HEK293 (cell line): ENCODE results near the gene ASNSD1.
A peak's percentile ranks its signal among the peaks of the same experiment; 100 is the strongest.

ENCODE experiments used
- CTCF ChIA-PET: fragments of 350-600 bp; formaldehyde crosslinking; extraction: SDS; loops from one replicate; lab custom pipeline; 2021; ENCODE audit warnings: antibody characterized with exemption; lab: Yijun Ruan, JAX
- POLR2A ChIA-PET: fragments of 300-600 bp; formaldehyde crosslinking; extraction: SDS; loops from one replicate; lab custom pipeline; 2020; ENCODE audit warnings: antibody characterized with exemption, inconsistent platforms; lab: Yijun Ruan, JAX
- H3K27ac ChIP-seq: fragments of 200-500 bp; sonication (Bioruptor generic); 2 replicates; pipeline ENCODE4 v1.5.1; 2014; ENCODE audit warnings: low read depth, low read length, control low read depth, inconsistent platforms; ENCODE audit errors: extremely low read depth
- H3K36me3 ChIP-seq, 2 experiments: fragments of 200-500 bp in 1 of 2; sonication (Bioruptor generic) in 1 of 2; 1 replicate in 1 of 2; 2 replicates in 1 of 2; pipeline ENCODE4 v1.5.1; 2014 to 2017; ENCODE audit warnings: inconsistent platforms in 2 of 2, low read length in 2 of 2; ENCODE audit not compliant: control insufficient read depth in 2 of 2, insufficient read depth in 1 of 2
- H3K4me1 ChIP-seq: fragments of 200-500 bp; sonication (Bioruptor generic); 2 replicates; pipeline ENCODE4 v1.5.1; 2014; ENCODE audit warnings: mild to moderate bottlenecking, low read length, inconsistent platforms; ENCODE audit not compliant: control insufficient read depth, insufficient read depth
- H3K4me3 ChIP-seq: 2 replicates; pipeline ENCODE4 v1.5.1; 2011; ENCODE audit warnings: low read depth, mild to moderate bottlenecking, control low read depth, low read length, moderate library complexity
- H3K9me3 ChIP-seq: fragments of 200-500 bp; sonication (Bioruptor generic); 2 replicates; pipeline ENCODE4 v1.5.1; 2014; ENCODE audit warnings: low read depth, low read length, inconsistent platforms; ENCODE audit not compliant: control insufficient read depth, insufficient read depth
- HOXD13 ChIP-seq: sonication (generic); formaldehyde crosslinking; IDR thresholded peaks from 2 replicates; pipeline ENCODE4 v1.8.0; 2022; ENCODE audit warnings: missing genetic modification reagents, borderline replicate concordance
- IKZF3 ChIP-seq: fragments of 450-650 bp; IDR thresholded peaks from 2 replicates; pipeline ENCODE4 v1.5.0; 2018; ENCODE audit warnings: missing biosample characterization, mild to moderate bottlenecking, missing genetic modification characterization, moderate library complexity
- KLF16 ChIP-seq: fragments of 450-650 bp; formaldehyde crosslinking; IDR thresholded peaks from 2 replicates; pipeline ENCODE4 v1.5.1; 2017; ENCODE audit warnings: missing biosample characterization, missing genetic modification characterization
- SETDB1 ChIP-seq: IDR thresholded peaks from one replicate; pipeline ENCODE4 v1.6.1; 2017; ENCODE audit warnings: mild to moderate bottlenecking, low read length, moderate library complexity, mixed read lengths; ENCODE audit not compliant: insufficient read length
- TCF7L2 ChIP-seq: IDR thresholded peaks from 2 replicates; pipeline ENCODE4 v1.6.1; 2011; ENCODE audit warnings: low read depth, mild to moderate bottlenecking, inconsistent platforms, low read length, moderate library complexity, borderline replicate concordance
- ZBTB48 ChIP-seq: fragments of 450-650 bp; formaldehyde crosslinking; IDR thresholded peaks from 2 replicates; pipeline ENCODE4 v1.5.1; 2016; ENCODE audit warnings: missing biosample characterization, missing genetic modification characterization
- ZNF184 ChIP-seq: fragments of 450-650 bp; IDR thresholded peaks from 2 replicates; pipeline ENCODE4 v1.5.1; 2018; ENCODE audit warnings: missing biosample characterization, mild to moderate bottlenecking, missing genetic modification characterization
- ZNF23 ChIP-seq: fragments of 450-650 bp; formaldehyde crosslinking; IDR thresholded peaks from 2 replicates; pipeline ENCODE4 v1.5.1; 2016; ENCODE audit warnings: missing biosample characterization, missing genetic modification characterization, borderline replicate concordance
- ZNF335 ChIP-seq: fragments of 450-650 bp; formaldehyde crosslinking; conservative IDR thresholded peaks from 2 replicates; pipeline ENCODE4 v1.5.1; 2016; ENCODE audit warnings: missing biosample characterization, missing genetic modification characterization
- ZNF433 ChIP-seq: fragments of 450-650 bp; formaldehyde crosslinking; IDR thresholded peaks from 2 replicates; pipeline ENCODE4 v1.5.1; 2016; ENCODE audit warnings: missing biosample characterization, missing genetic modification characterization, low read depth
- ZNF510 ChIP-seq: fragments of 450-650 bp; formaldehyde crosslinking; IDR thresholded peaks from 2 replicates; pipeline ENCODE4 v1.5.1; 2018; ENCODE audit warnings: mild to moderate bottlenecking, missing genetic modification characterization, missing biosample characterization; ENCODE audit not compliant: insufficient replicate concordance
- ZNF548 ChIP-seq: fragments of 450-650 bp; formaldehyde crosslinking; IDR thresholded peaks from 2 replicates; pipeline ENCODE4 v1.5.1; 2016; ENCODE audit warnings: missing biosample characterization, missing genetic modification characterization
- ZNF561 ChIP-seq: fragments of 450-650 bp; IDR thresholded peaks from 2 replicates; pipeline ENCODE4 v1.5.1; 2018; ENCODE audit warnings: missing biosample characterization, missing genetic modification characterization, borderline replicate concordance
- ZNF610 ChIP-seq: fragments of 450-650 bp; formaldehyde crosslinking; IDR thresholded peaks from 2 replicates; pipeline ENCODE4 v1.5.1; 2016; ENCODE audit warnings: missing biosample characterization, missing genetic modification characterization, borderline replicate concordance
- ZXDB ChIP-seq: fragments of 450-650 bp; formaldehyde crosslinking; IDR thresholded peaks from 2 replicates; pipeline ENCODE4 v1.5.1; 2016; ENCODE audit warnings: missing biosample characterization, missing genetic modification characterization
- TF ChIP-seq, protein P1 (sequence below): fragments of 450-650 bp; IDR thresholded peaks from 2 replicates; pipeline ENCODE4 v1.5.1; 2018; ENCODE audit warnings: missing biosample characterization, mild to moderate bottlenecking, missing genetic modification characterization
- TF ChIP-seq, protein P2 (sequence below): fragments of 450-650 bp; formaldehyde crosslinking; optimal IDR thresholded peaks from 2 replicates; pipeline ENCODE3; 2016; ENCODE audit warnings: missing biosample characterization, mild to moderate bottlenecking, missing genetic modification characterization
- TF ChIP-seq, protein P3 (sequence below): fragments of 450-650 bp; formaldehyde crosslinking; IDR thresholded peaks from 2 replicates; pipeline ENCODE4 v1.5.1; 2016; ENCODE audit warnings: missing biosample characterization, missing genetic modification characterization

ASNSD1 gene

DNA sequence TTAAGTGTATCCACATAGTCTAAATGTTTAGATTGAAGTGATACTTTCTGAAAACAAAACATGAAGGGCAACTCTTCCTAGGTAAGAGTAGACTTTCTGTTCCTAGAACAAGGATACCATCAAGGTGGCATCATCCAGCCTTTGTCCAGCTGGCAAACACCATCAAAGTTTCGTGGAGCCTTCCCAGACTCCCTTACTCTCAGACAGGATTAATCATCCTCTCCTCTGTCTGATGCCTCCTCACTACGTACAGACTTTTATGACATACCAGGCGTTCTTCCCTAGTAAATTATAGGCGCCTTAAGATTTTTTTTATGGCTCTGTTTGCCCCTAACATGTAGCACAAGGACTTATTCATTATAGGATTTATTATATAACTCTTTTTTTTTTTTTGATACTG is 29.4 kb upstream of the ASNSD1 start:
- ChIA-PET POLR2A (interaction anchor here (0.7 to 0.8 kb wide), 2 partner anchors 9 to 1678 kb away, joined by 3 read pairs; no protein-coding TSS in a partner anchor), CTCF (interaction anchor here (1.2 kb wide), 1 partner anchor 36 kb away, joined by 3 read pairs; no protein-coding TSS in a partner anchor)
- TF ChIP-seq ZNF561 (tag by site-specific recombination) (no peak), ZBTB48 (tag by site-specific recombination) (peak; percentile 64; the same call in 1 of the 2 replicates)

GRCh38 chr2:189633392-189633811 is 27.9 kb upstream of the ASNSD1 start:
- H3K27ac ChIP-seq = no peak overlapping the region
- ChIA-PET POLR2A (no interaction called here), CTCF (no interaction called here)
- no peaks in the 10 kb centered on the region for H3K36me3 ChIP-seq
- no peaks in the 10 kb centered on the region for H3K9me3 ChIP-seq
- no peak overlapping the region for H3K4me3 ChIP-seq
- TF ChIP-seq ZNF610 (tag by site-specific recombination) (peak; percentile 97), KLF16 (no peak)
- H3K4me1 ChIP-seq = peaks cover 8% of the 10 kb centered on the region

More for the DNA sequence above, 29.4 kb upstream of the ASNSD1 start:
- H3K4me1 ChIP-seq = peaks cover 7% of the 10 kb centered on the region
- no peaks in the 10 kb centered on the region for H3K36me3 ChIP-seq
- no peaks in the 10 kb centered on the region for H3K9me3 ChIP-seq
- no peak overlapping the region for H3K27ac ChIP-seq
- no peak overlapping the region for H3K4me3 ChIP-seq

DNA sequence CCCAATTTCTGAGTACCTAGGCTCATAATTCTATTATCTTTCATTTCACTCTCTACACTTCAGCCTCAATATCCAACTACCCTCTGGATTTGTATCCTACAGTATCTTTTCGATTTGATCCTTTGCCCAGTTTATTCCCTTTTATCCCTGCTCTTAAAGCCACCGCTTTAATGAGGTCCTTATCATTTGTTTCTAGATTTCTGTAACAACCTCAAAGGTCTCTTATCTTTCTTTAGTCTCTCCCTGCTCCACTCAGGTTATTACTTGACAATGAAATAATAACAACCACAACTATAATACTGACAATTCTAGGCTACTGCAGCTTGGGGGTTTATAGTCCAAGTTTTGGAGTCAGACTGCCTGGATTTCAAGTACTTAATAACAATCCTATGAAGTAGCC is 25.9 kb upstream of the ASNSD1 start:
- peak; percentile 73; the same call in 1 of the 2 replicates for TF ChIP-seq TCF7L2
- TF ChIP-seq, protein P1, sequence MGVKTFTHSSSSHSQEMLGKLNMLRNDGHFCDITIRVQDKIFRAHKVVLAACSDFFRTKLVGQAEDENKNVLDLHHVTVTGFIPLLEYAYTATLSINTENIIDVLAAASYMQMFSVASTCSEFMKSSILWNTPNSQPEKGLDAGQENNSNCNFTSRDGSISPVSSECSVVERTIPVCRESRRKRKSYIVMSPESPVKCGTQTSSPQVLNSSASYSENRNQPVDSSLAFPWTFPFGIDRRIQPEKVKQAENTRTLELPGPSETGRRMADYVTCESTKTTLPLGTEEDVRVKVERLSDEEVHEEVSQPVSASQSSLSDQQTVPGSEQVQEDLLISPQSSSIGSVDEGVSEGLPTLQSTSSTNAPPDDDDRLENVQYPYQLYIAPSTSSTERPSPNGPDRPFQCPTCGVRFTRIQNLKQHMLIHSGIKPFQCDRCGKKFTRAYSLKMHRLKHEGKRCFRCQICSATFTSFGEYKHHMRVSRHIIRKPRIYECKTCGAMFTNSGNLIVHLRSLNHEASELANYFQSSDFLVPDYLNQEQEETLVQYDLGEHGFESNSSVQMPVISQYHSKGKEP (tag by site-specific recombination) = no peak
- TF ChIP-seq IKZF3 (tag by site-specific recombination) = no peak
- TF ChIP-seq ZNF510 (tag by site-specific recombination) = no peak
- H3K4me3 ChIP-seq = no peak overlapping the region
- ChIA-PET POLR2A (no interaction called here), CTCF (interaction anchor here (0.7 kb wide), 1 partner anchor 46 kb away, joined by 3 read pairs; no protein-coding TSS in a partner anchor)
- no peaks in the 10 kb centered on the region for H3K9me3 ChIP-seq
- H3K4me1 ChIP-seq = peaks cover 20% of the 10 kb centered on the region
- H3K36me3 ChIP-seq = no peaks in the 10 kb centered on the region
- no peak overlapping the region for H3K27ac ChIP-seq

DNA sequence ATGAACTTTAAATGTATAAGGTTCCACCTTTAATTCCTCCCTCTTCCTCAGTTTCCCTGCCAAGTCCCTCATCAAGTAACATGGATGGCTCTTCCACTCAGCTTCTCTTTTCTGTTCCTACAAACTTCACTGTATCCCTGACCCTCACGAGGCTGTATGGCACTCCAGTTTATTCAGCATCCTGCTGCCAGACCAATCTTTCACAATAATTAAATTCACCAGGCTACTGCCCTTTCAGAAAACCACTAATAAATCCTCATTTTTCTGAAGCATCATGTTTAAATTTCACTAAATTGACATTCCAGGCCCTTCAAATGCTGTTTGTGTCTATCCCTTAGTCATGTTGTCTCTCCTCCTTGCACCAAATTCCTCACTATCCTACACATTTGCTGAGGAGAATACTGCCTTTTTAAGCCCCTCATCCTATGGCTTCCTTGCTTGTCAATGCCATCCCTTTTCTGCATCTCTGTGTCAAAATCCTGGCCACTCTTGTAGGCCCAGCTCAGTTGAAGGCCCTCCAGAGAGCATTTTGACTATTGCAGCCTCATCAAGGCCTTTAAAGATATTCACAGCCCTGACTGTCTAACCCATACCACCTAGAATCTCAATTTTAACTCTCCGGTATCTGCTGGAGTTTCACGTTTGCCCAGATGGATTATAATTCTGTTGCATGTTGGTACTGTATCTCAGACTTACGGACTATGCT is 22.8 kb upstream of the ASNSD1 start:
- POLR2A ChIA-PET = no interaction called here
- TF ChIP-seq ZNF548 (tag by site-specific recombination) (no peak), ZNF23 (tag by site-specific recombination) (no peak), SETDB1 (peak; percentile 18), ZNF433 (tag by site-specific recombination) (no peak), HOXD13 (CRISPR knock-in tag) (no peak), KLF16 (no peak), ZNF335 (tag by site-specific recombination) (peak; percentile 37; the same call in 1 of the 2 replicates), ZXDB (tag by site-specific recombination) (no peak), ZNF184 (tag by site-specific recombination) (no peak)
- TF ChIP-seq, protein P2, sequence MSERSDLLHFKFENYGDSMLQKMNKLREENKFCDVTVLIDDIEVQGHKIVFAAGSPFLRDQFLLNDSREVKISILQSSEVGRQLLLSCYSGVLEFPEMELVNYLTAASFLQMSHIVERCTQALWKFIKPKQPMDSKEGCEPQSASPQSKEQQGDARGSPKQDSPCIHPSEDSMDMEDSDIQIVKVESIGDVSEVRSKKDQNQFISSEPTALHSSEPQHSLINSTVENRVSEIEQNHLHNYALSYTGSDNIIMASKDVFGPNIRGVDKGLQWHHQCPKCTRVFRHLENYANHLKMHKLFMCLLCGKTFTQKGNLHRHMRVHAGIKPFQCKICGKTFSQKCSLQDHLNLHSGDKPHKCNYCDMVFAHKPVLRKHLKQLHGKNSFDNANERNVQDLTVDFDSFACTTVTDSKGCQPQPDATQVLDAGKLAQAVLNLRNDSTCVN (tag by site-specific recombination) = no peak
- TF ChIP-seq, protein P3, sequence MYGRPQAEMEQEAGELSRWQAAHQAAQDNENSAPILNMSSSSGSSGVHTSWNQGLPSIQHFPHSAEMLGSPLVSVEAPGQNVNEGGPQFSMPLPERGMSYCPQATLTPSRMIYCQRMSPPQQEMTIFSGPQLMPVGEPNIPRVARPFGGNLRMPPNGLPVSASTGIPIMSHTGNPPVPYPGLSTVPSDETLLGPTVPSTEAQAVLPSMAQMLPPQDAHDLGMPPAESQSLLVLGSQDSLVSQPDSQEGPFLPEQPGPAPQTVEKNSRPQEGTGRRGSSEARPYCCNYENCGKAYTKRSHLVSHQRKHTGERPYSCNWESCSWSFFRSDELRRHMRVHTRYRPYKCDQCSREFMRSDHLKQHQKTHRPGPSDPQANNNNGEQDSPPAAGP (tag by site-specific recombination) = no peak
- TF ChIP-seq, all 188 proteins: peak for 2
- peak overlapping the region; percentile 63 for H3K27ac ChIP-seq
- no peaks in the 10 kb centered on the region for H3K9me3 ChIP-seq
- no peak overlapping the region for H3K4me3 ChIP-seq
- H3K4me1 ChIP-seq = peaks cover 29% of the 10 kb centered on the region
- CTCF ChIA-PET = interaction anchor here (1.0 kb wide), 1 partner anchor 22 kb away, joined by 3 read pairs; no protein-coding TSS in a partner anchor
- H3K36me3 ChIP-seq = no peaks in the 10 kb centered on the region
